ENCODE data around the gene IBTK. TPM values are rescaled to one million over a fixed set of nuclear protein-coding genes. Genes with fewer than 3 reads are reported as not detected.

Gene IBTK
- total RNA-seq, 1 experiment from 2014 or later: 24.1 TPM

GRCh38 chr6:82138075-82138791 lies 109.3 kb downstream of the IBTK start (continued):
- no peak for TF ChIP-seq PRDM15 (CRISPR knock-in tag; IDR thresholded peaks at IDR 0.05)

- CTCF ChIA-PET: no interaction called here
- H3K27me3 Mint-ChIP-seq (ENCODE audit: low read depth): no peaks in the 10 kb centered on the region
- DNase-seq (ENCODE audit: low spot score) (no peak), ATAC-seq (no peak)
- H3K36me3 Mint-ChIP-seq: no peaks in the 10 kb centered on the region
- peaks cover 4% of the 10 kb centered on the region; the same call in 1 of the 2 replicates for H3K9me3 Mint-ChIP-seq
- H3K4me1 Mint-ChIP-seq: no peaks in the 10 kb centered on the region
- POLR2A ChIA-PET: no interaction called here
- no peak overlapping the region for H3K4me3 Mint-ChIP-seq
- no peak overlapping the region for H3K27ac Mint-ChIP-seq
- TF ChIP-seq ZNF281 (CRISPR knock-in tag; IDR thresholded peaks at IDR 0.05): no peak
- no peak for TF ChIP-seq MAX (CRISPR knock-in tag; IDR thresholded peaks at IDR 0.05)
- TF ChIP-seq NR3C1 (CRISPR knock-in tag; conservative IDR thresholded peaks at IDR 0.05; ENCODE audit: low read depth): no peak
- no peak for TF ChIP-seq ZNF138 (CRISPR knock-in tag; conservative IDR thresholded peaks at IDR 0.05)
- no peak for TF ChIP-seq HMGXB4 (CRISPR knock-in tag; IDR thresholded peaks at IDR 0.05)
- no peak for TF ChIP-seq FOXJ3 (CRISPR knock-in tag; IDR thresholded peaks at IDR 0.05; ENCODE audit: borderline replicate concordance)
- TF ChIP-seq ZNF532 (CRISPR knock-in tag; IDR thresholded peaks at IDR 0.05; ENCODE audit: borderline replicate concordance): no peak
- TF ChIP-seq NFE2L1 (CRISPR knock-in tag; IDR thresholded peaks at IDR 0.05): no peak
- TF ChIP-seq ZBTB21 (CRISPR knock-in tag; IDR thresholded peaks at IDR 0.05; ENCODE audit: borderline replicate concordance): no peak
- TF ChIP-seq FOXP1 (CRISPR knock-in tag; IDR thresholded peaks at IDR 0.05; ENCODE audit: borderline replicate concordance): no peak
- no peak for TF ChIP-seq TCF7 (CRISPR knock-in tag; IDR thresholded peaks at IDR 0.05; ENCODE audit: low read depth)
- no peak for TF ChIP-seq KAT7 (CRISPR knock-in tag; IDR thresholded peaks at IDR 0.05; ENCODE audit: borderline replicate concordance)
- no peak for TF ChIP-seq CBFB (CRISPR knock-in tag; IDR thresholded peaks at IDR 0.05; ENCODE audit: low read depth)
- TF ChIP-seq ZSCAN18 (CRISPR knock-in tag; IDR thresholded peaks at IDR 0.05): no peak
- no peak for TF ChIP-seq ZNF423 (CRISPR knock-in tag; IDR thresholded peaks at IDR 0.05)
- TF ChIP-seq STAT6 (CRISPR knock-in tag; conservative IDR thresholded peaks at IDR 0.05; ENCODE audit: low read depth): no peak
These were observed 116.1 kb downstream of the IBTK start for GRCh38 chr6:82131441-82131840.

Measured in WTC11 (cell line).